T-helper 2 cell treated with Interferon-gamma antibody and Interleukin-4, amounts not matched to agents 5 μg/mL and 100 μg/mL, for 36 hours (primary cell): ENCODE measurements around the gene PLEKHN1.

ENCODE experiments used
- DNase-seq: peaks from one replicate; pipeline ENCODE4 v3.0.0; 2021; ENCODE audit warnings: low spot score
- H3K27ac Mint-ChIP-seq: one replicate; pipeline ENCODE4 v1.8.0; 2021; ENCODE audit warnings: mild to moderate bottlenecking, mixed read lengths
- H3K27me3 Mint-ChIP-seq: one replicate; pipeline ENCODE4 v1.8.0; 2021; ENCODE audit warnings: low read depth, mixed read lengths
- H3K36me3 Mint-ChIP-seq: one replicate; pipeline ENCODE4 v1.8.0; 2021; ENCODE audit warnings: low read depth, mixed read lengths
- H3K4me1 Mint-ChIP-seq: one replicate; pipeline ENCODE4 v1.8.0; 2021; ENCODE audit warnings: low read depth, mixed read lengths
- H3K4me3 Mint-ChIP-seq: one replicate; pipeline ENCODE4 v1.8.0; 2022; ENCODE audit warnings: mild to moderate bottlenecking, moderate library complexity, mixed read lengths
- H3K9me3 Mint-ChIP-seq: one replicate; pipeline ENCODE4 v1.8.0; 2021; ENCODE audit warnings: mixed read lengths

The PLEKHN1 gene

DNA sequence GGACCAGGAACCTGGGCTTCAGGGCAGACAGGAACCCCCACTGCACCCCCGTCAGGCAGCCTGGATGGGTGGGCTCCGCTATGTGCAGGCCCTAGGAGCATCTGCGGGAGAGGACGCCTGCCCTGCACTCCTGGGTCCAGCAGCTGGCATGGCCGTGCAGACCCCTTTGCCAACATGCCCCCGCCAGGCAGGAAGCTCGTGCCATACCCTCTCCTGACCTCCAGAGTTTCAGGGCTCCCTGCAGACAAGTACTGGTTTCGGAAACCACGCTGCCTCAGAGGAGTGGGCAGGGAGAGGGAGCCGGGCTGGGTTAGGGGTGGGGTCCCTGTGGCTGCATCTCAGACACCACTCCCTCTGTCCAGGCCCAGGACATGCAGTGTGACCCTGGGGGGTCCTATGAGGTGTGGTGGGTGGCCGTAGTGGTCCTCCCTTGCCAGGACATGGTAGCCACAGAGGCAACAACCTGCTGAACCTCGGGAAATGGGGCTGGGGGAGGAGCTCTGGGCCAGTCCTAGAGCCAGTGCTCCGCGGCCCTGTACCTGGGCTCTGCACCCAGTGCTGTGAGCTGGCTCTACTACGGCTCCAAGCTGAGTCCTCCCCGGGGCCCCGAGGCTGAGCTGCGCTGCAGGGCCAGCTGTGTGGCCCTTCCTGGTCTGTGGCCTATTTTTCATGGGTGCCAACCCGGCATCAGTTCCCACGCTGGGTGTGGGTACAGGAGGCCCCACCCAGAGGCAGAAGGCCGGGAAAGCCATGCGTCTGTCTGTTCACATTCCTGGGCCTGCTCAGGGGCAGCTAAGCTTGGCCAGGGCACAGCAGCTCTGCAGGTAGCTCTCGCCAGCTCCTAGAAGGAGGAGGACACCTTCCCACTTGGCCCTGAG is 1.4 kb downstream of the PLEKHN1 start:
- Mint-ChIP-seq H3K36me3 (peaks cover 2% of the 10 kb centered on the region), H3K9me3 (no peaks in the 10 kb centered on the region), H3K4me1 (no peaks in the 10 kb centered on the region), H3K27me3 (peaks cover 7% of the 10 kb centered on the region), H3K27ac (no peak overlapping the region), H3K4me3 (no peak overlapping the region)
- no peak for DNase-seq

DNA sequence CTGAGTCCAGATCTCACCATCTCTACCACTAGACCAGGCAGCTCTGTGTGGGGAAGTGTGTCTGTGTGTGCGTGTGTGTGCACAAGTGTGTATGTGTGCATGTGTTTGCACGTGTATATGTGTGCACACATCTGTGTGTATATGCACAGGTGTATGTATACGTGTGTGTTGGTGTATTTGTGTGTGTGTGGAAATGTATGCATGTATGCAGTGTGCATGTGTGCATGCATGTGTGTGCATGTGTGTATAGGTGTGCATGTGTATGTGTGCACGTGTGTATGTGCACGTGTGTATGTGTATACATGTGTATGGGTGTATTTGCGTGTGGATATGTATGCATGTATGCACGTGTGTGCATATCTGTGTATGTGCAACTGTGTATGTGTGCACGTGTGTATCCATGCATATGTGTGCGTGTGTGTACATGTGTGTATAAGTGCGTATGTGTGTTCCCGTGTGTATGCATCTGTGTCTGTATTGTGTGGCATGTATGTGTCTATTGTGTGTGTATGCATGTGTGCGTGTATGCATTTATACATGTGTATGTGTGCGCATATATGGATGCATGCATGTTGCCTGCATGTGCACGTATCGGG is 3.1 kb downstream of the PLEKHN1 start:
- H3K4me3 Mint-ChIP-seq: no peak overlapping the region
- peaks cover 7% of the 10 kb centered on the region for H3K27me3 Mint-ChIP-seq
- H3K9me3 Mint-ChIP-seq: no peaks in the 10 kb centered on the region
- peaks cover 2% of the 10 kb centered on the region for H3K36me3 Mint-ChIP-seq
- no peak for DNase-seq
- H3K4me1 Mint-ChIP-seq: no peaks in the 10 kb centered on the region
- H3K27ac Mint-ChIP-seq: no peak overlapping the region

DNA sequence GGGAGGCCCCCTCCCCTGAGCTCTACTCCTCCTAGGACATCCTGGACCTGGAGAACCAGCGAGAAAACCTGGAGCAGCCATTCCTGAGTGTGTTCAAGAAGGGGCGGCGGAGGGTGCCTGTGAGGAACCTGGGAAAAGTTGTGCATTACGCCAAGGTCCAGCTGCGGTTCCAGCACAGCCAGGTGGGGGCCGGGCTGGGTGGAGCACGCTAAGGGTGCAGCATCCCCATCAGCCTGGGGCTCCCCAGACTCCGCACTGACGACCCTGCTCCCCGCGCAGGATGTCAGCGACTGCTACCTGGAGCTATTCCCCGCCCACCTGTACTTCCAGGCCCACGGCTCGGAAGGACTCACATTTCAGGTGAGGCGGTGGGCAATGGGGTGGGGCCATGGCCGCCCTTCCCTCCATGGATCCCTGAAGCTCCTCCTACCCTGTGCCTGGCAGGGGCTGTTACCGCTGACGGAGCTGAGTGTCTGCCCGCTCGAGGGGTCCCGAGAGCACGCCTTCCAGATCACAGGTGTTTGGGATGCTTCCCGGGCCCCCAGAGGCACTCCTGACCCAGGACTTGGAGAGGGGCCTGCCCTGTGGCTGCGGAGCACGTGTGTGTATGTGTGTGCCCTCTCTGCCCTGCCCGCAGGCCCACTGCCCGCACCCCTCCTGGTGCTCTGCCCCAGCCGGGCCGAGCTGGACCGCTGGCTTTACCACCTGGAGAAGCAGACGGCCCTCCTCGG is 4.1 kb downstream of the PLEKHN1 start:
- Mint-ChIP-seq H3K4me1 (no peaks in the 10 kb centered on the region), H3K4me3 (no peak overlapping the region), H3K27me3 (peaks cover 7% of the 10 kb centered on the region), H3K9me3 (no peaks in the 10 kb centered on the region), H3K27ac (no peak overlapping the region), H3K36me3 (no peaks in the 10 kb centered on the region)
- no peak for DNase-seq

DNA sequence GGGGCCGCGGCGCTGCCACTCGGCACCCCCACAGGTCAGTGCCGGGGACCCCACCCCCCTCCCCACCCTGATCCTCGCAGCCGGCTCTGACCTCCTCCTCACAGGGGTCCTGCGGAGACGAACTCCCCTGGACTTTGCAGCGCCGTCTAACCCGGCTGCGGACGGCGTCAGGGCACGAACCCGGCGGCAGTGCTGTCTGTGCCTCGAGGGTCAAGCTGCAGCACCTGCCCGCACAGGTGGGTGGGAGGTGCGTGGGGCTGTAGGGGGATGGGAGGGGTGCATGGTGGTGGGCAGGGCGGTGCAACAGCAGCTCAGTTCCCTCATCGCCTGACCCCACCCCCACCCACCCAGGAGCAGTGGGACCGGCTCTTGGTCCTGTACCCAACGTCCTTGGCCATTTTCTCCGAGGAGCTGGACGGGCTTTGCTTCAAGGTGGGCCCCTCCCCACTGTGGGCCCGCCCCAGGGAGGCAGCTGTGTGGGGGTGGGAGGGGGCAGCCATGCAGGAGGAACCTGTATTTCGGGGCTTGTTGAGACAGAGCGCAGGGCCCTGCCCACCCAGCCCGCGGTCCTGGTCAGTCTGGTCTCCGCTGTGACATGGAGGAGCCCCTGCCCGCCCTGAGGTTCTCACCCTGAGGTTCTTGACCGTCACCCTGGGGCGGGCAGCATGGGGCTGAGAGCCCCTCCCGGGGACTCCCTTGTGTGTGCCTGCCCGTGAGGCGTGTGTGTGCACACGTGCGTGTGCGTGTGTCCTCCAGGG is 4.9 kb downstream of the PLEKHN1 start:
- Mint-ChIP-seq H3K9me3 (no peaks in the 10 kb centered on the region), H3K4me1 (peaks cover 2% of the 10 kb centered on the region), H3K4me3 (no peak overlapping the region), H3K27ac (no peak overlapping the region), H3K27me3 (peaks cover 11% of the 10 kb centered on the region), H3K36me3 (no peaks in the 10 kb centered on the region)
- no peak for DNase-seq

DNA sequence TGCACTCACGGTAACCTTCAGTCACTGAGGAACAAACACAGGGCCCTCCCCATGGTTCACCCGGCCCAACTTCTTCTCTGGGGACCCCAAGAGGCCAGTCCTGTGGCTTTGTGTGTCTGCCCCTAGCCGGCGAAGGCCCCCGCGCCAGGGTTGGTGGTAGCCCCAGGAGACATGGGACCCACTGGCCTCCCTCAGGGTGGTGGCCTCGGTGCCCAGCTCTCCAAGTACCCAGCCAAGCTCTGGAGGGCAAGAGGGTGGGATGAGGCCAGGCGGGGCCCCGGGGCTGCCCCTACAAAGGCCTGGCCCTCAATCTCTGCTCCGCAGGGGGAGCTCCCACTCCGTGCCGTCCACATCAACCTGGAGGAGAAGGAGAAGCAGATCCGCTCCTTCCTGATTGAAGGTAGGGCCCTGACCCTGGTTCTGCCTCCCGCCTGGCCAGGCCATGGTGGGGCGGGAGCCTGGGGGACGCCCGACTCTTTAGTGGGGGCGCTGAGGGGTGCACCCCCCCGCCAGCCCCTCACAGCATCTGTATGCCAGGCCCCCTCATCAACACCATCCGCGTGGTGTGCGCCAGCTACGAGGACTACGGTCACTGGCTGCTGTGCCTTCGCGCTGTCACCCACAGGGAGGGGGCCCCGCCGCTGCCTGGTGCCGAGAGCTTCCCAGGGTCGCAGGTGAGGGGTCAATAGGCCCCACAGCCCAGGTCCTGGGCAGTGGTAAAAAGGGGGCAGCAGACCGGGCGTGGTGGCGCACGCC is 5.6 kb downstream of the PLEKHN1 start:
- Mint-ChIP-seq H3K9me3 (no peaks in the 10 kb centered on the region), H3K27ac (no peak overlapping the region), H3K4me3 (no peak overlapping the region), H3K4me1 (peaks cover 2% of the 10 kb centered on the region), H3K27me3 (peaks cover 11% of the 10 kb centered on the region), H3K36me3 (no peaks in the 10 kb centered on the region)
- DNase-seq: no peak

DNA sequence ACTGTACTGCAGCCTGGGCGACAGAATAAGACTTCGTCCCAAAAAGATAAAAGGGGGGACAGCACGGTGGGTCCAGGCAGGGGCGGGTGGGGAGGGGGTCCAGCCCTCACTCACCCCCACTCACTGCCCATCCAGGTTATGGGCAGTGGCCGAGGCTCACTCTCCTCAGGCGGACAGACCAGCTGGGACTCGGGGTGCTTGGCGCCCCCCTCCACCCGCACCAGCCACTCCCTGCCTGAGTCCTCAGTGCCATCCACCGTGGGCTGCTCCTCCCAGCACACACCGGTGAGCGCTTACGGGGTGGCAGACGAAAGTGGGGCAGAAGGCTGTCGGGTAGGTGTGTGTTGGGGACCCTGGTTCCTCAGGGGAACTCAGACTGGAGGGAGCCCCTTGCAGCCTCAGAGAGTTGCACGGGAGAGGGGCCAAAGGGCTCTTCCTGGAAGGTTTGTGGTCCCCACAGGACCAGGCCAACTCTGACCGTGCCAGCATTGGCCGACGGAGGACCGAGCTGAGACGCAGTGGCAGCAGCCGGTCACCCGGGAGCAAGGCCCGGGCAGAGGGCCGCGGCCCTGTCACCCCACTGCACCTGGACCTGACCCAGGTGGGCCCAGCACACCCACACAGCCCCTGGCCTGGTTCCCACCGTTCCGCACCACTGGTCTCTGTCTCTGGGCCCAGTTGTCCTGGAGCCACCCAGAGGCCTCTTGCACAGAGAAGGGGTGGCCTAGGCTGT is 6.6 kb downstream of the PLEKHN1 start:
- Mint-ChIP-seq H3K36me3 (no peaks in the 10 kb centered on the region), H3K27me3 (peaks cover 11% of the 10 kb centered on the region), H3K4me1 (peaks cover 2% of the 10 kb centered on the region), H3K4me3 (no peak overlapping the region), H3K9me3 (no peaks in the 10 kb centered on the region), H3K27ac (no peak overlapping the region)
- no peak for DNase-seq

DNA sequence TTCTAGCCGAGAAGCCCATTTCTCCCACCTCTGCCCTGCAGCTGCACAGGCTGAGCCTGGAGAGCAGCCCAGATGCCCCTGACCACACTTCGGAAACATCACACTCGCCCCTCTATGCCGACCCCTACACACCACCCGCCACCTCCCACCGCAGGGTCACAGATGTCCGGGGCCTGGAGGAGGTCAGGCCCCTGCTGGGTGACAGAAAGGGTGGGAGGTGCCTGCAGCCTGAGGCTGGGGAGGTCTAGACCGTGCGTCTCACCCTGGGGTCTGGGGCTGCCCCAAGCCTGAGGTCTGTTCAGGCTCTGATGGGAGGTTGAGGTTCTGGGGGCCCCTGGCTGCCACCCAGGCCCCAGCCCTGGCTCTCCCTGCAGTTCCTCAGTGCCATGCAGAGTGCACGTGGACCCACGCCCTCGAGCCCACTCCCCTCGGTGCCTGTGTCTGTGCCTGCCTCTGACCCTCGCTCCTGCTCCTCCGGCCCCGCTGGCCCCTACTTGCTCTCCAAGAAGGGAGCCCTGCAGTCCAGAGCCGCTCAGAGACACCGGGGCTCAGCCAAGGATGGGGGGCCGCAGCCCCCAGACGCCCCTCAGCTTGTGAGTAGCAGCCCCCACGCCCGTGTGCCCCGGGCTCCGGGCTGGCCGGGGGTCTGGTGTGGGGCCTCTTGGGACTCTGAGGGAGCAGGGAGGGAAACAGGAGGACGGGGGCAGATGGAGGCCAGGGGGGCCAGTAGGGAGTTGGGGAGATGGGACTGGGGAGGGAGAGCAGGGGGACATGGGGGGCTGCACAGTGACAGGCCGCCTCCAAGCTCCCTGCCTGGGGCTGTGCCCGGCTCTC is 7.4 kb downstream of the PLEKHN1 start:
- Mint-ChIP-seq H3K9me3 (no peaks in the 10 kb centered on the region), H3K4me1 (peaks cover 2% of the 10 kb centered on the region), H3K36me3 (no peaks in the 10 kb centered on the region), H3K27ac (no peak overlapping the region), H3K27me3 (peaks cover 11% of the 10 kb centered on the region), H3K4me3 (no peak overlapping the region)
- DNase-seq: no peak

DNA sequence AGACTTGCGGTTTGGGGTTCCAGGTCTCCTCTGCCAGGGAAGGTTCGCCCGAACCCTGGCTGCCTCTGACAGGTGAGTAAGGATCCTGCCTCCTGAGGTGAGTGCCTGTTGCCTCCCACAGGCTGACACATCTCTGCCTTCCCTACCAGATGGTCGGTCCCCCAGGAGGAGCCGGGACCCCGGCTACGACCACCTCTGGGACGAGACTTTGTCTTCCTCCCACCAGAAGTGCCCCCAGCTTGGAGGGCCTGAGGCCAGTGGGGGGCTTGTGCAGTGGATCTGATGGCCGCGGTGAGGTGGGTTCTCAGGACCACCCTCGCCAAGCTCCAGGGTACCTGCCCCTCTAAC is 8.0 kb downstream of the PLEKHN1 start:
- no peak for DNase-seq
- H3K27ac Mint-ChIP-seq: no peak overlapping the region
- peaks cover 11% of the 10 kb centered on the region for H3K27me3 Mint-ChIP-seq
- H3K36me3 Mint-ChIP-seq: no peaks in the 10 kb centered on the region
- H3K9me3 Mint-ChIP-seq: no peaks in the 10 kb centered on the region
- H3K4me1 Mint-ChIP-seq: peaks cover 2% of the 10 kb centered on the region
- no peak overlapping the region for H3K4me3 Mint-ChIP-seq

DNA sequence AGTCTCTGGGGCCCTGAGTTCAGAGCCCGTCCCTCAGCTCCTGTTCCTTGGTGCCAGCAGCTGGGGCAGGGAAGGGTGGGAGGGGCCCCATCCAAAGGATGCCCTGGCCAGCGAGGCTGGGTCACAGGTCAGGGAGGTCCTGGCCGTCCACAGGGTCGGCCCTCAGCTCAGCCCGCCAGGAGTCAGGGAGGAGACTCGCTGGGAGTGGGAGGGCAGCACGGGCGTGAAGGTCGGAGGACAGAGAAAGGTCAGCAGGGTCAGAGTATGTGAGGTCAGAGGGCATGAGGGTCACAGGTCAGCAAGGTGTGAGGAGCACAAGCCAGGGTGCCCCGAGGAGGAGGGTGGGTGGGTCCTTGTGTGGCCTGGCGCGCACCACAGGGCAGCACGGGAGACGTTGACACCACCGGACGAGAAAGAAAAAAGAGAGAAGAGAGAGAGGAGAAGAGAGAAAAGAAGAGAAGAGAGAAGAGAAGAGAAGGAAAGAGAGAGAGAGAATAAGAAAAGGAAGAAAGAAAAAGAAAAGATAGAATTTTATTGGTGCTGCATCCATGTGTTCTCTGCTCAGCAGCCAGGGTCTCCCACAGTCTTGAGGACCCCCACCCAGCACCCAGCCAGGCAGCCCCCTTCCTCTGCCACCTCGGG is 8.5 kb downstream of the PLEKHN1 start:
- Mint-ChIP-seq H3K9me3 (no peaks in the 10 kb centered on the region), H3K4me1 (peaks cover 2% of the 10 kb centered on the region), H3K4me3 (no peak overlapping the region), H3K27me3 (peaks cover 8% of the 10 kb centered on the region), H3K36me3 (no peaks in the 10 kb centered on the region), H3K27ac (peak overlapping the region; percentile 55)
- DNase-seq: no peak

DNA sequence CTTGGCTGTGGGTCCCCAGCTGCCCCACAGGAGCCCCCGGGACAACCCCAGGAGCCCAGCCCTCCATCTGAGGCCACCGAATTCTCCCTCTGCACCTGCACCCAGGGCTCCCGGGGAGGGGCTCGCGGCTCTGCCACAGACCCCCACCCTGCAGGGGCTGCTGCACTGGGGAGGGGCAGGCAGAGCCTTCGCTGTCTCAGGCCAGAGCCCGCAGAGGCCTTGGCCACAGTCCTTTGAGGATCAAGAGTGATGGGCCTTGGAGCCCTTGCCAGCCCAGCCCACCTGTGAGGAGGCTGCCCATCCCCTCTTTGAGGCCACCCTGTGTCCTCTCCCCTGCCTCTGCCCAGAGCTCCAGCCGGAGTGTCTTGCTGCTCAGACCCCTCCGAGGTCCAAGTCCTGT is 9.1 kb downstream of the PLEKHN1 start:
- no peak for DNase-seq
- H3K36me3 Mint-ChIP-seq: no peaks in the 10 kb centered on the region

DNA sequence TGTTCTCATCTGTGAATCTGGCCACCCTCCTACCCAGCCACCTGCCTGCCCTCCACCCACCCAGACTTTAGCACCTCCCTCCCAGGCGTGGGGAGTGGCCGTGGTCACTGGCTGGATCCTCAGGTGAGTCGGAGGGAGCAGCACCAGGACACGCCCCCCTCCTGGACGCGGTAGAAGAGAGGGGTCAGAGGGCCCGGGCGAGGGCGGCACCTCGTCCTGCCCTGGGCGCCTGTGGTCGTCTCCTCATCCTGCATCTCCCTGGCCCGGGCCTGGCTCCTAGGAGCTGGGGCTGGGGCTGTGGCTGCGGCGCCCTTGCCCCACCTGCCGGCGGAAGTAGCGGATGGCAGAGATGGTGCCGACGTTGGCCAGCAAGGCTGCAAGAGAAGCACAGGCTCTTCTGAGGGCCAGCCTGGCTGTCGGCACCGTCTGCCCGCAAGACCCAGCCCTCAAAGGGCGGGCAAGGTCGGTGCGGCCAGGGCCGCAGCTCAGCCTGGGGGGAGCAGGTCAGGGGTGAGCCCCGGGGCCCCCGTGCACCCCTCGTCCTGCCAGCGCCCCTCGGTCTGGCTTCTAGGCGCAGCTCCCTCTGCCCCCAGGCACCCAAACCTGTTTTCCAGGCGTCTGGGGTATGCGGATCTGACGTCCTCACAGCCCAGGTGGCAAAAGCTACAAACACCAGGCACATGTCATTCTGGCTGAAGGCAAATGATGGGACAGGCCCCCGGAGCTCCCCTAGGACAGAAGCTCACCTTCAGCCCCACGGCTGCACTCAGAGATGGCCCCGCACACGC is 9.8 kb downstream of the PLEKHN1 start:
- Mint-ChIP-seq H3K36me3 (no peaks in the 10 kb centered on the region), H3K27me3 (peaks cover 8% of the 10 kb centered on the region), H3K4me1 (peaks cover 2% of the 10 kb centered on the region), H3K4me3 (no peak overlapping the region), H3K27ac (no peak overlapping the region), H3K9me3 (no peaks in the 10 kb centered on the region)
- DNase-seq: peak; percentile 58

More for the DNA sequence above, 9.1 kb downstream of the PLEKHN1 start:
- peaks cover 2% of the 10 kb centered on the region for H3K4me1 Mint-ChIP-seq
- H3K9me3 Mint-ChIP-seq: no peaks in the 10 kb centered on the region
- no peak overlapping the region for H3K27ac Mint-ChIP-seq
- H3K4me3 Mint-ChIP-seq: no peak overlapping the region
- peaks cover 8% of the 10 kb centered on the region for H3K27me3 Mint-ChIP-seq
